ENCODE results near the gene SYCE3. TPM values are rescaled to one million over a fixed set of nuclear protein-coding genes. Genes with fewer than 3 reads are reported as not detected.
"Not testable (repeated sequence)": the region's sequence is repeated elsewhere in the genome, so short reads cannot be mapped to it uniquely, and the experiment has no call there.

The SYCE3 gene
- total and polyA plus RNA-seq, 2 donors (not counting 3 experiments of a cell fraction or from before 2014, with no cell fraction given) = not detected

- no peak overlapping the region for H3K4me3 ChIP-seq (replicated peaks in 1 of 3; ENCODE audit: insufficient read depth in 1 of 3, low read depth in 1 of 3, low read length in 3 of 3)
- BruUV-seq (replicated peaks) = no TSS peak
- H3K9ac ChIP-seq (replicated peaks; ENCODE audit: extremely low read depth, insufficient read depth, low read length) = no peak overlapping the region
- H3K36me3 ChIP-seq (ENCODE audit: control insufficient read depth in 2 of 2, extremely low read depth in 1 of 2, insufficient read depth in 2 of 2, low read length in 2 of 2) = no peaks in the 10 kb centered on the region
- dilution Hi-C loops (cut with MboI; ENCODE audit: extremely low pct_ligation_motif_present, low sequenced_read_pairs) (no loop called here), intact Hi-C loops (cut with micrococcal nuclease) (no loop called here)
- no peaks in the 10 kb centered on the region for H3K9me1 ChIP-seq (replicated peaks; ENCODE audit: control insufficient read depth, extremely low read depth, insufficient read depth, low read length)
- H2AFZ ChIP-seq (ENCODE audit: low read depth, low read length) = no peak overlapping the region
- H3K79me2 ChIP-seq (ENCODE audit: control insufficient read depth, insufficient read depth, low read length) = no peaks in the 10 kb centered on the region
- FAIRE-seq (no peak), DNase-seq (ENCODE audit: low read depth, low spot score) (no peak)
- H3K4me2 ChIP-seq (ENCODE audit: insufficient read depth, low read length) = no peak overlapping the region
- H4K20me1 ChIP-seq (replicated peaks; ENCODE audit: control insufficient read depth, extremely low read depth, insufficient read depth, low read length) = no peaks in the 10 kb centered on the region
- H3K4me1 ChIP-seq (ENCODE audit: control insufficient read depth, extremely low read depth, insufficient read depth, low read length) = no peaks in the 10 kb centered on the region
- H3K9me3 ChIP-seq (replicated peaks; ENCODE audit: control insufficient read depth, insufficient read depth, low read length) = no peaks in the 10 kb centered on the region
- POLR2A ChIA-PET = no interaction called here
- TF ChIP-seq MAX (IDR thresholded peaks at IDR 0.05; ENCODE audit: insufficient read depth, insufficient read length) (no peak), POLR2A (IDR thresholded peaks at IDR 0.05; ENCODE audit: low read depth, low read length) (no peak), EZH2 (IDR thresholded peaks at IDR 0.05; ENCODE audit: borderline replicate concordance, low read depth, low read length, severe bottlenecking) (no peak), MYC (IDR thresholded peaks at IDR 0.05; ENCODE audit: low read depth, low read length) (no peak), POLR2AphosphoS5 (IDR thresholded peaks at IDR 0.05; ENCODE audit: insufficient read depth, low read depth, low read length) (no peak), FOS (IDR thresholded peaks at IDR 0.05; ENCODE audit: borderline replicate concordance, insufficient read depth, low read length) (no peak), GATA2 (IDR thresholded peaks at IDR 0.05; ENCODE audit: insufficient read depth, insufficient read length, low read depth, low read length) (no peak)
- H3K27me3 ChIP-seq (ENCODE audit: control insufficient read depth in 2 of 2, insufficient read depth in 2 of 2, low read length in 2 of 2) = peaks cover 7 to 13% of the 10 kb centered on the region in 2 experiments
- no peak overlapping the region for H3K27ac ChIP-seq (ENCODE audit: insufficient read depth, low read depth, low read length)
- CTCF ChIA-PET = interaction anchor here (3.0 kb wide), 1 partner anchor 12 kb away, joined by 18 read pairs; no protein-coding TSS in a partner anchor
These were observed 46.3 kb upstream of the SYCE3 start for GRCh38 chr22:50608996-50609395.

DNA sequence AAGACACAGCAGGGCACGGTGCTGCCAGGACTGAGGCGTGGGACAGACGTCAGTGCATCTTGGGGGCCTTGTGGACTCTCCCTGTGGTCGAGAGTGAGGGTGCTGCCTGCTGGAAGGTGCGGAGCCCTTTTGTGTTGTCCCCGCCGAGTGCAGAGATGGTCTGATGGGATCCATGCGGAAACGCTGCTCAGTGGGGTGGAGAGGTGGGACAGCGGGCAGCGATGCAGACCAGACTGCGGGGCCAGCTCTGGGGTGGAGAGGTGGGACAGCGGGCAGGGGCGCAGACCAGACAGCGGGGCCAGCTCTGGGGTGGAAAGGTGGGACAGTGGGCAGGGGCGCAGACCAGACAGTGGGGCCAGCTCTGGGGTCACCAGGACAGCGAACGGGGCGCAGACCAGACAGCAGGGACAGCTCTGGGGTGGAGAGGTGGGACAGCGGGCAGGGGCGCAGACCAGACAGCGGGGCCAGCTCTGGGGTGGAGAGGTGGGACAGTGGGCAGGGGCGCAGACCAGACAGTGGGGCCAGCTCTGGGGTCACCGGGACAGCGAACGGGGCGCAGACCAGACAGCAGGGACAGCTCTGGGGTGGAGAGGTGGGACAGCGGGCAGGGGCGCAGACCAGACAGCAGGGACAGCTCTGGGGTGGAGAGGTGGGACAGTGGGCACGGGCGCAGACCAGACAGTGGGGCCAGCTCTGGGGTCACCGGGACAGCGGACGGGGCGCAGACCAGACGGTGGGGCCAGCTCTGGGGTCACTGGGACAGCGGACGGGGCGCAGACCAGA is 45.5 kb upstream of the SYCE3 start:
- H3K9me1 ChIP-seq (replicated peaks; ENCODE audit: control insufficient read depth, extremely low read depth, insufficient read depth, low read length); H3K4me1 ChIP-seq (ENCODE audit: control insufficient read depth, extremely low read depth, insufficient read depth, low read length); H3K4me2 ChIP-seq (ENCODE audit: insufficient read depth, low read length); H3K27ac ChIP-seq (ENCODE audit: insufficient read depth, low read depth, low read length); POLR2A ChIA-PET; DNase-seq (ENCODE audit: low read depth, low spot score); H3K4me3 ChIP-seq (replicated peaks in 1 of 3; ENCODE audit: insufficient read depth in 1 of 3, low read depth in 1 of 3, low read length in 3 of 3); H3K36me3 ChIP-seq (ENCODE audit: control insufficient read depth in 2 of 2, extremely low read depth in 1 of 2, insufficient read depth in 2 of 2, low read length in 2 of 2); H4K20me1 ChIP-seq (replicated peaks; ENCODE audit: control insufficient read depth, extremely low read depth, insufficient read depth, low read length); BruUV-seq (replicated peaks); H3K79me2 ChIP-seq (ENCODE audit: control insufficient read depth, insufficient read depth, low read length); FAIRE-seq; H3K9me3 ChIP-seq (replicated peaks; ENCODE audit: control insufficient read depth, insufficient read depth, low read length); dilution Hi-C loops (cut with MboI; ENCODE audit: extremely low pct_ligation_motif_present, low sequenced_read_pairs); H2AFZ ChIP-seq (ENCODE audit: low read depth, low read length); intact Hi-C loops (cut with micrococcal nuclease); H3K9ac ChIP-seq (replicated peaks; ENCODE audit: extremely low read depth, insufficient read depth, low read length): not testable (repeated sequence)
- CTCF ChIA-PET = interaction anchor here (3.0 kb wide), 1 partner anchor 13 kb away, joined by 18 read pairs; no protein-coding TSS in a partner anchor
- peaks cover 12 to 20% of the 10 kb centered on the region in 2 experiments for H3K27me3 ChIP-seq (ENCODE audit: control insufficient read depth in 2 of 2, insufficient read depth in 2 of 2, low read length in 2 of 2)
